Measurements from ENCODE around the gene APLF. TPM values are rescaled to one million over a fixed set of nuclear protein-coding genes. Genes with fewer than 3 reads are reported as not detected.

APLF gene
- total and polyA plus RNA-seq, 8 donors = 3.3 to 4.4 (median 3.9) TPM

- ATAC-seq = no peak
- Histone ChIP-seq H3K27me3 (no peaks in the 10 kb centered on the region), H3K36me3 (no peaks in the 10 kb centered on the region), H3K4me3 (no peak overlapping the region), H3K9me3 (no peaks in the 10 kb centered on the region), H3K4me1 (no peaks in the 10 kb centered on the region), H3K27ac (no peak overlapping the region)
- intact Hi-C loops (cut with DNase I) = no loop called here
- TF ChIP-seq CTCF (IDR thresholded peaks at IDR 0.05) = no peak
- DNase-seq = no peak
Observed at GRCh38 chr2:68561372-68561771, 94.0 kb downstream of the APLF start.

GRCh38 chr2:68562934-68563333, 95.5 kb downstream of the APLF start:
- Histone ChIP-seq H3K4me1 (no peaks in the 10 kb centered on the region), H3K4me3 (no peak overlapping the region), H3K27me3 (no peaks in the 10 kb centered on the region), H3K36me3 (no peaks in the 10 kb centered on the region), H3K27ac (no peak overlapping the region), H3K9me3 (no peaks in the 10 kb centered on the region)
- ATAC-seq = no peak
- no peak for TF ChIP-seq CTCF (IDR thresholded peaks at IDR 0.05)
- intact Hi-C loops (cut with DNase I) = no loop called here
- no peak for DNase-seq

DNA sequence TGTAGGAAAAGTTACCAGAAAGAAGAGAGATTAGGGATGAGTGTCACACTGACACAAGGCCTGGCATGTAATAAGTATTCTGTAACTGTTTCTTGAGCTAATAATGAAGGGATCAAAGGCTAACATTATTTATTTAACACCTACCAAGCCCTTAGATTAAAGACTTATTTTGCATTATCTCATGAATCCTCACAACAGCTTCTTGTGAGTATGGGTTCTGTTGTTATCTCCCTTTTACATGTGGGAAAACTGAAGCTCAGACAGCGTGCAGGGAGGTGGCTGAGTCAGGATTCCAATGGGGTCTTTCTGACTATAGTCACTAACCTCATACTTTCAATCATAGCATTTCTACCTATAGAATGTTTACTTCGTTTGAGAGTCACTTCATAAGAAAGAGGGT, 97.0 kb downstream of the APLF start:
- H3K27me3 ChIP-seq = no peaks in the 10 kb centered on the region
- no peaks in the 10 kb centered on the region for H3K9me3 ChIP-seq
- intact Hi-C loops (cut with DNase I) = no loop called here
- DNase-seq (no peak), ATAC-seq (no peak)
- no peak overlapping the region for H3K27ac ChIP-seq
- no peak overlapping the region for H3K4me3 ChIP-seq
- TF ChIP-seq CTCF (IDR thresholded peaks at IDR 0.05) = no peak
- H3K4me1 ChIP-seq = no peaks in the 10 kb centered on the region
- no peaks in the 10 kb centered on the region for H3K36me3 ChIP-seq

DNA sequence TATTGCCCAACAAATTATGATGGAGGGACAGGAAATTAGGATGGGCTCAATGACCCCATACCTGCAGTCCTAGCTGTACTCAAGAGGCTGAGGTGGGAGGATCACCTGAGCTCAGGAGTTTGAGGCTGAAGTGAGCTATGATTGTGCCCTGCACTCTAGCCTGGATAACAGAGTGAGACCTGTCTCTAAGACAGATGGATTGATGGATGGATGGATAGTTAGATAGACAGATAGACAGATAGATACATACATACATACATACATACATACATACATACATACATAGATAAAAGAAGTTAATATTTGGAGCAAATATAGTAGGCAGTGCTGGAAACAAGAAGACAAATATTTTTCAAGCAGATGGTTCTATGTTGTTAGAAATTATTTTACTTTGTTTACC, 97.9 kb downstream of the APLF start:
- no peak for ATAC-seq
- intact Hi-C loops (cut with DNase I) = no loop called here
- no peaks in the 10 kb centered on the region for H3K9me3 ChIP-seq
- no peak overlapping the region for H3K27ac ChIP-seq
- no peak for TF ChIP-seq CTCF (IDR thresholded peaks at IDR 0.05)
- no peak for DNase-seq
- no peaks in the 10 kb centered on the region for H3K27me3 ChIP-seq
- H3K4me3 ChIP-seq = no peak overlapping the region
- no peaks in the 10 kb centered on the region for H3K36me3 ChIP-seq
- H3K4me1 ChIP-seq = no peaks in the 10 kb centered on the region

DNA sequence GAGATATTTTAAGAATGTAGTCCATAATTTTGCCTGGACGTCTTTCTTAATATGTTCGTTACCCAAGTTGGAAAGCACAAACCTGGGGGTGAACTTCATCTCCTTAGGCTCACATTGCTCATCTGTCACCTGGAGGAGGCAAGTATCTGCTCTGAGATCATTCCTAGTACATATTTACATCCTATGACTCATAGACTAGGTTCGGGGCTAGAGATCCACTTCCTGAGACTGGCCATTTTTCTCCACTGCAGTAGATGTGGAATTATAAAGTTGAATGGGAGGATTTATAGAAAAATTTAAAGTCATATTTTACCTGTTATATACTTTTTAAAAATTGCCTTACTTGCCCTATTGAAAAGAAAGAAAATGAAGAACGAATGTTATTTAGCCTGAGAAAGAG, 98.5 kb downstream of the APLF start:
- Histone ChIP-seq H3K9me3 (no peaks in the 10 kb centered on the region), H3K4me3 (no peak overlapping the region), H3K27me3 (no peaks in the 10 kb centered on the region), H3K36me3 (no peaks in the 10 kb centered on the region), H3K4me1 (no peaks in the 10 kb centered on the region), H3K27ac (no peak overlapping the region)
- intact Hi-C loops (cut with DNase I) = no loop called here
- ATAC-seq = no peak
- no peak for TF ChIP-seq CTCF (IDR thresholded peaks at IDR 0.05)
- no peak for DNase-seq

Data from left lung (tissue), 10 donors.